ENCODE results near the gene MTURN.

MTURN gene

DNA sequence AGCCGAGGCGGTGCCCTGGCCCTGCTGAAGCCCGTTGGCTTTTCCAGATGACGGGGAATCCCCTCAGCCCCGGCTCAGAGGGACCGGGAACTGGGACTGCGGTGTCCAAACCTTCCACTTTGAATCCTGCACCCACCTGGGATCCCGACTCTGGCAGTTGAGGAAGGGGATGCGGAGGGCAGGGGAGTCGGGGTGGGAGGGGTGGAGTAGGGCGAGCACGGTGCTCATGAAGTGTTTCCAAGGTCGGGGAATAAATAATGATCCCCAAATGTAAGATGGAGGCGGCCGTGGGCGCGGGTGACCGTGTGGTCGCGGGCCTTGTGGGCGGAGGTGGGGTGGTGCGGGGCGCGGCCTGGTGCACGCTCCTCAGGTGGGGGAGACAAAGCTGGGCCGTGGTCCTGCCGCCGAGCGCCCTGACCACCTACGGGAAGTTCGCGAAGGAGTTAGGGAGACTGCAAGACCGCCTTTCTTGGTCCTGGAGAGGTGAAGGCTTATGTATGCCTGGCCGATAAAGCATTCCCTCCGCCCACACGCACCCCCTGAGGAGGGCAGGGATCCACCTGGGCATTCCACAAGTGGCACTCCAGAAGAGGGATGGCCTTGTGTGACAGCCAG is 1.4 kb downstream of the MTURN start:
- DNase-seq, result no peak

GRCh38 chr7:30136743-30137485 is 2.1 kb downstream of the MTURN start:
- DNase-seq, result no peak

DNA sequence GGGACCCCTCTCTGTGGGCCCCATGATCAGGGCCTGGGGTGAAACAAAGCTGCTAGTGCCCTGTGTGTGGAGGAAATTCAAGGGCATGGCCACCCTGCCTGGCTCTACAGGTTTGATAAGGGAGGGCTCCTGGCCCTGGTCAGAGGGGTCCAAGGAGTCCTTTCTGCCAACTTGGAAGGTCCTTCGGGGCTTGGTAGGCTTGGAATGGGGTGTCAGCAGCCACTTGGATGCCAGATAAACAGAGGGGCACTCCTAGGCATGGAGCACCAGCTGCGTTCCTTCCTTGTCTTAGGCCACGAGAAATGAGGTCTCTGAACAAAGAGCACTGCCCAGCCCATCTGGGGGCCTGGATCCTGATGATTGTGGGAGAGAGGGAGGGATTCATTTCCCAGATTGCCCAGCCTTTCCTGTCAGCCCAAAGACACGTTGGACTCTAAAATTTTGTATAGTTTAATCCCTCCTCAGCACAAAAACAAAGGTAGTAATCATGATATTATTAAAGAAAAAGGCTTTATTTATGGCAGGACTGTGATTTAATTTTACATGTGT is 5.1 kb downstream of the MTURN start:
- DNase-seq, result no peak

- DNase-seq, result no peak
These were observed 5.7 kb downstream of the MTURN start for GRCh38 chr7:30140456-30140855.

DNA sequence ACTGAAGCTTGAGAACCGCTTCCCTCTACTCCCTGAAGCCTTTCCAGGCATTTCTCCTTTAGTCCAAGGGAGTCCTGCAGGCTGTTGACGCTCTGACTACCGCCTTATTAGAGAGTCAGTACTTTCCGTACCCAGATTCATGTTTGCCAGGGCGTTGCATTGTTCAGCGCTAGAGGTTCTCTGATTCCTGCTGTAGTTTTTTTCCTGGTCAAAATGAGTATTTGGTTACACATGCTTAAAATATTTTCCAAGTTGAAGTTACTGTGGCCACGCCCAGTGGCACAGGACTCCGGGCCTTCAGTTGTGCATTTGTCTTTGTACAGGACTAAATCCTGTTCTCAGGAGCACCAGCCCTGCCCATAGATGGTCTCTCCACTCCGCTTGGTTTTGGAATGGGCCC is 7.9 kb downstream of the MTURN start:
- no peak for DNase-seq

DNA sequence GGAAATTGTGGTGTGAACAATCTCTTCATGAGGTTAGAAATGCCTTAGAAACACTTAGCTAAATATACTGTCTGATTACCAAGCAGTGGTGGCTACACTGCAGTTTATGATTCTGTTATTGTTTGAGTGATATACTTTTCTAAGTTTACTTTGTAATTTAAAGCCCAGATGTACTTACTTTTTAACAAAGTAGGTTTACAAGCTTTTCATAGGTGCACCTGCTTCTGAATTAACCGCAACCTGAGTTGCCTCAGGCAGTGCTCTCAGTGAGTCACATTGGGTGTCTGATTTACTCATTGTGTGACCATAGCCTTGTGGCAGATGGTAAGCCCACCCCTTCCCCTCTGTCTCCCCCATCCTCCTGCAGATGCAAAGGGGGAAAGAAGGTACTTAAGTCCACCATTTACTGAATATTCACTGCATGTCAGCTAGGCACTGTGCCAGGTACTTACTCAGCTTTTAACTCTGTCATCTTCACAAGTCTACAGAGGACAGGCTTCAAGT is 9.0 kb downstream of the MTURN start:
- DNase-seq, result no peak

DNA sequence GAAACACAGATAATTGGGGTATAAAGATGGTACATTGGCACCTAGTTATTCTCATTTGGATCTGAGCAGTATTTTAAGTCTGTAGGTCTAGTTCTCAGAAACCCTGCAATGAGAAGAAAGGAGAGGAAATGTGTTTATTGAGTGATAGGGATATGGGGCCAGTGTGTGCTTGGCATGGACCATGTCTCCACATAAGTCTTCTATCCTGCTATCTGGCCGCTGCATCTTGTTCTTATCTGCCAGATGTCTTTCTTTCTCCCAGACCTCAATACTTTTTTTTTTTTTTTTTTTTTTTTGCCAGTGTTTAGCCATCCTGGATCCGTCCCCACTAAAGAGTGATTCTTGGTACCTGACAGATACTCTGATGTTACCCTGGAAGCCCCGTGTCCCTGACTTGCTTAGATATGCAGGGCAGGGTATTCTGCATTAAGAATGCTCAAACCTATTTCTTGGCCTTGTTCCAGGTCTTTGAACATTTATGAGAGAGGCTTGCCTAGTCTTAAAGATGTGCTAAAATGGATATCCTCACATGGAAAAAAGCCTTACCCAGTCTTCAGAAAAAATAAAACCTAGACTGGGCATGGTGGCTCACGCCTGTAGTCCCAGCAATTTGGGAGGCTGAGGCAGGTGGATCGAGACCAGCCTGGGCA is 10.0 kb downstream of the MTURN start:
- no peak for DNase-seq

DNA sequence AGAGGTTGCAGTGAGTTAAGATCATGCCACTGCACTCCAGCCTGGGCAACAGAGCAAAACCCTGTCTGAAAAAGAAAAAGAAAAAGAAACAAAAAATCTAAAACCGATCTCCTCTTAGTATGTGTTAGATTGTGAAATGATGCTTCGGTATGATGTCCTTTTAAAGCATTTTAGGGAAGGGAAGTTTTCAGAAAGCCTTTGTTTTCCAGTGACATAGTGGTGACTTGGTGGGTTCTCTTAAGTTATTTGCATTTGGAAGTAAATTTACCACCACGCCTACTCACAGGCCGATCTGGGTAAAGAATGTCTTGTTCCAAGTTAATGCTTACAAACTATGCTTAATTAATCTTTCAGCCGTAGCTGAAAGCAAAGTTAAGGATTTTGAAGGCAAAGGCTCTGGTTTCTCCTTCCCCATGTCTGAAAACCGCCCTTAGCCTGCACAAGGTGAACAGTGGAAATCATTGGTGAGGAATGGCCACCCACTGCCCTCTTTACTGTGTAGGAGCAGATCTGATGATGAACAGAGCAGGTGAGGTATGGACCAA is 10.7 kb downstream of the MTURN start:
- DNase-seq, result no peak

GRCh38 chr7:30146127-30146612 is 11.4 kb downstream of the MTURN start:
- DNase-seq, result no peak

DNA sequence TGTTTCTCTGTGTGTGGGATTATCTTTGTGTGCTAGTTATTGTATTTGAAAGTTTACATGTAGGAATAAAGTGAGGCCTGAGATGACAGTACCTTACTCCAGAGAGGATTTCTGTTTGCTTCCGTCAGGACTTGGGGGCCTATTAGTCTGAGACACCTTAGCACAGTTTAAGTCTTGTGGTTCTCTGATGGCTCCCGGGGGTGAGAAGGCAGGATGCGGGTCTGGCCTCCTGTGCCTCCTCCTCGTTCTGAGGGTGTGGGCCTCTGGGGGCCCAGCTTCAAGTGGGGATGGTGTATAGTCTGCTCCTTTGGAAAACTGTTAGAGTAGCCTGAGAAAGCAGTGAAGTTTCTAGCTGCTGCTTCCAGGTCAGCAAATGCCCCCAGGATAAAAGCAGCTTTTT is 12.4 kb downstream of the MTURN start:
- DNase-seq, result no peak

GRCh38 chr7:30147785-30148184 is 13.0 kb downstream of the MTURN start:
- no peak for DNase-seq

- DNase-seq, result no peak
These were observed 13.6 kb downstream of the MTURN start for GRCh38 chr7:30148426-30148825.

GRCh38 chr7:30148951-30149459 is 14.2 kb downstream of the MTURN start:
- DNase-seq, result no peak

DNA sequence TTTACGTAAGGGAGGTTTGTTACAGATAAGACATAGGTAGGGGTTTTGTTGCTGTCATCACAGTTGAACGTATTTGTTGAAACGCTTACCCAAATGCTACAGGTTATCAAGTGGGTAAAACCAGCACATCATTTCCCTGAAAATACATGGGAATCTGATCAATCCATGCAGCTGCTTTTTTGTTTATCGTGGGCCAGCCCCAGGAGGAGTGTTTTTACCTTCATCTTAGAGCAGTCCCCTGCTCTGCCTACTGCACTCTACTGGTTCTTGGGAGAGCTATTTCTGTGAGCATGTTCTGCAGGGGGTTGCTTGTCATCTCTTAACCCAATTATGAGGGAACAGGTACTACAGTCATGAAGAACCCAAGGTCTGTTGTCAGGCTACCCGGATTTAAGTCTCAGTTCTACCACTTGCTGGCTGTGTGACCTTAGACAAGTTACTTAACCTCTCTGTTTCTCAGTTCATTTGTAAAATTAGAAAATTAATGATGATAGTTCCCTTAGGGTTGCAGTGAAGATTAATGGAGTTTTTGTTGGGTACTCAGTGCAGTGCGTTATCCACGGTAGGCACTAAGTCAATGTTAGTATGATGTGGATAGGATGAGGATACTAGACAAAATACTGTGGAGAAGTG is 15.0 kb downstream of the MTURN start:
- no peak for DNase-seq

- no peak for DNase-seq
These were observed 15.9 kb downstream of the MTURN start for GRCh38 chr7:30150711-30151110.

DNA sequence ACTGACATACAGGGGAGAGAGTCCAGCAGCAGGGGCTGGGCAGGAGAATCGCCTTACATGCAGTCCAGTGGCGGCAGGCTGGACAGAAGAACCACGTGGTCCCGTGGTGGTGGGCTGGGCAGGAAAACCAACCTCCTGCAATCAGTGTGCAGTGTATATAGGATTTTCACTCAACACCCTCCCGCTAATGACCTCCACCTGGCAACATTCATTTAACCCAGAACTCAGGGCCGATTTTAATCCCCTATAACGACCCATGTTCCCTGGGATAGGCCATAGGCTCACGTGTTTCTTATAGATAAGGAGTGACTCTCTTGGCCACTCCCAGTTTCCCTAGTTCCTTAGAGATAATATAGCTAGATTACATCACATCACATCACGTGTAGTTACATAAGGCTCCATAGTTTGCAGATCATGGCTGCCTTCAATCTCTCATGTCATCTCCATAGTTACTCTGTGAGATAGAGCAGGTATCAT is 19.4 kb downstream of the MTURN start:
- DNase-seq, result no peak

DNA sequence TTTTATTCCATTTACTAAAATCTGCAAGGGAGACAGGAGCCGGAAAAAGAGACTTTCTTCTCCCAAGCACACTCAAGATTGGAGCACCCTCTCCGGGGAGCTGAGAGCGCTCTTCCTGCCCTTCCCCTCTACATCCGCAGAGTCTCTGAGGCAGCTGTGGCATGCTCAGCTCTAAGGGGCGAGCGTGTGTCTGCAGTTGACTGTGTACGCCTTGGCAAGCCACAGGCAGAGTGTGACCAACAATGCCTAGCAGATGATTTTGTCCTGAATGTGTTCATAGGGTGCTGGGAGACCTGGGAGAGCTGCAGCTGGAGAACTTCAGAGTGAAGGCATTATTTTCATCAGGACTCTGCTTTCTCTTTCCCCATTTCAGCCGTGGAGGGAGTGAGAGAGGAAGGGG is 20.7 kb downstream of the MTURN start:
- no peak for DNase-seq

DNA sequence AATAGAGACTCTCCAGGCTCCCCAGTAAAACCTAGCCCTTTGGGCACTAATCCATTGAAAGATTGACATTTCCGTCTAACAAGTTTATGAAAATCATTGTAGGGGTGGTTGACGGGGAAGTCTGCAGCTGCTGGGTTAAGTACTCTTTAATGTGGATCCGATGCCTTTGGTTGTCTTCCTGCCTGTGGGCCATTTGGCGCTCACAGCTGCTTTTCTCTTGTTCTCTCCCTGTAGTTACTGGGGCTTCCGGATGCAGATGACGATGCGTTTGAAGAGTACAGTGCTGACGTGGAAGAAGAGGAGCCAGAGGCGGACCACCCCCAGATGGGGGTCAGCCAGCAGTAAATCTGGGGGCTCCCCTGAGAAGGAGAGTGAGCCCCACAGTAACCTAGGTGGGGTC is 22.4 kb downstream of the MTURN start:
- DNase-seq, result no peak

DNA sequence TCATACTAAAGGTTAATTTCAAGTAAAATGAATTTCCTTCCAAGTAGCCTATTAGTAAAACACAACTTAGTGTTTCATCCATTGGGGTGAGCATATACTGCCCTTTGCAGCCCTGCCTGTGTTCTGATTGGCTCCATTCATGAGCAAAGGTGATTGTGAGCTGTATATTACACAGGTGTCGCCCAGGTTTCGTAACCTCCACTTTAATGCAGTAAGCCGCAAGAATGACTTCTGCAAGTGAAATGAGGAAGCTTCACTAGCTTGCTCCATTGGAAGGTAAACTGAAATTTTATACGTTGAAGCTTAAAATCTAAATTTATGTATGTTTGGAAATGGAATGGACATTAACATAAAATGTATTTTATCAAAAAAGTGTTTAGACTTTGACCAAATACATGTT is 24.4 kb downstream of the MTURN start:
- no peak for DNase-seq

- DNase-seq, result peak; percentile 92
These were observed 24.9 kb downstream of the MTURN start for GRCh38 chr7:30159698-30160143.

- no peak for DNase-seq
These were observed 25.5 kb downstream of the MTURN start for GRCh38 chr7:30160329-30160728.

DNA sequence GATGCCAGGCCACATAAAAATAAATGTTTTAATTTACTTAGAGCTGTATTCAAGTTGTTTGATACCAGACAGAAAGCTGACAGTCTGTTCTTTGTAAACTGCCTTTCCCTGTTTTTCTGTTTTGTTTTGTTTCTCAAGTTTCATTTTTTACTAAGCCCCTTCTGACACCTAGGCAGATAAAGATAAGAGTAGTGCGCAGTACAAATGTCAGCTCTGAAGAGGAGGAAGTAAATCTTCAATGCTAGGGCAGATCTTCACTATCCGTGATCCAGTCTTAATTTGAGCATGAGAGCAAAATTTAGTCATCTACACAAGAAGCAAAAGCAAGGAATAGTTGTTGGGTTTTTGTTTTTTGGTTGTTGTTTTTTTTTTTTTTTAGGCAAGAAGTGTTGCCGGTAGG is 27.3 kb downstream of the MTURN start:
- no peak for DNase-seq
